Upper lobe of left lung (tissue), 4 donors: Measurements from ENCODE around the gene PHF21A.

Experiments
- POLR2A ChIP-seq, 4 donors: fragments of 450-650 bp; IDR thresholded peaks; one replicate each; pipeline ENCODE4 v1.5.1; 2016 to 2017; ENCODE audit warnings: antibody characterized with exemption in 4 of 4, mild to moderate bottlenecking in 2 of 4
- POLR2AphosphoS5 ChIP-seq, 2 donors: sonication (generic); formaldehyde crosslinking; IDR thresholded peaks; one replicate each; pipeline ENCODE4 v1.5.1; 2017; ENCODE audit warnings: antibody characterized with exemption in 2 of 2
- TF ChIP-seq, protein P1 (sequence below), 6 experiments: fragments of 450-650 bp in 4 of 6; fragments of 200-600 bp in 2 of 6; sonication (generic) in 2 of 6; IDR thresholded peaks; one replicate each; pipeline ENCODE4 v1.5.1; 2016 to 2019; ENCODE audit warnings: antibody characterized with exemption in 6 of 6

DNA sequence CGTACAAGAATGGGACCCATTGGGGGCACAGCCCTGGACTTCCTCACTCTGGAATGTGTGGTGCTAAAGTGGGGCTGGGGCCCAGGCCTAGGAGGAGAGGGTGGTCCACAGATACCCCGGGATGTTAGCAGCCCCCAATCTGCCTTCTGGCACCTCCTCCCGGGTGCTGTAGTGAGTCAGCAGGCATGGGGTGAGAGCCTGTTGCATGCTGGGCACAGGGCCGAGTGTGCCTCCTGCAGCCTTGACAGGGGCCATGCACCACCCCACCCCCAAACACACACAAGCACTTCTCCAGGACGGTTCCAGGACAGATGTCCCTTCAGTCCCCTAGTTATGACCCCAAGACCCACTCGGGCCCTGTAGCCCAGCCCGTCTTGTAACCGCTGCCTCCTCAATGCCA is 23.5 kb upstream of the PHF21A start:
- TF ChIP-seq, protein P1, sequence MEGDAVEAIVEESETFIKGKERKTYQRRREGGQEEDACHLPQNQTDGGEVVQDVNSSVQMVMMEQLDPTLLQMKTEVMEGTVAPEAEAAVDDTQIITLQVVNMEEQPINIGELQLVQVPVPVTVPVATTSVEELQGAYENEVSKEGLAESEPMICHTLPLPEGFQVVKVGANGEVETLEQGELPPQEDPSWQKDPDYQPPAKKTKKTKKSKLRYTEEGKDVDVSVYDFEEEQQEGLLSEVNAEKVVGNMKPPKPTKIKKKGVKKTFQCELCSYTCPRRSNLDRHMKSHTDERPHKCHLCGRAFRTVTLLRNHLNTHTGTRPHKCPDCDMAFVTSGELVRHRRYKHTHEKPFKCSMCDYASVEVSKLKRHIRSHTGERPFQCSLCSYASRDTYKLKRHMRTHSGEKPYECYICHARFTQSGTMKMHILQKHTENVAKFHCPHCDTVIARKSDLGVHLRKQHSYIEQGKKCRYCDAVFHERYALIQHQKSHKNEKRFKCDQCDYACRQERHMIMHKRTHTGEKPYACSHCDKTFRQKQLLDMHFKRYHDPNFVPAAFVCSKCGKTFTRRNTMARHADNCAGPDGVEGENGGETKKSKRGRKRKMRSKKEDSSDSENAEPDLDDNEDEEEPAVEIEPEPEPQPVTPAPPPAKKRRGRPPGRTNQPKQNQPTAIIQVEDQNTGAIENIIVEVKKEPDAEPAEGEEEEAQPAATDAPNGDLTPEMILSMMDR (IDR thresholded peaks at IDR 0.05), result no peak
- TF ChIP-seq POLR2A (IDR thresholded peaks at IDR 0.05) (no peak), POLR2AphosphoS5 (IDR thresholded peaks at IDR 0.05) (no peak)
